HG02678 (cell line): ENCODE measurements around the gene KRT79.

ENCODE experiments used
- ATAC-seq: cut with Tn5 transposase; IDR thresholded peaks from one replicate; pipeline ENCODE4 v1.9.1; 2021; ENCODE audit warnings: mild to moderate bottlenecking, moderate library complexity; ENCODE audit not compliant: unreplicated experiment

The KRT79 gene

DNA sequence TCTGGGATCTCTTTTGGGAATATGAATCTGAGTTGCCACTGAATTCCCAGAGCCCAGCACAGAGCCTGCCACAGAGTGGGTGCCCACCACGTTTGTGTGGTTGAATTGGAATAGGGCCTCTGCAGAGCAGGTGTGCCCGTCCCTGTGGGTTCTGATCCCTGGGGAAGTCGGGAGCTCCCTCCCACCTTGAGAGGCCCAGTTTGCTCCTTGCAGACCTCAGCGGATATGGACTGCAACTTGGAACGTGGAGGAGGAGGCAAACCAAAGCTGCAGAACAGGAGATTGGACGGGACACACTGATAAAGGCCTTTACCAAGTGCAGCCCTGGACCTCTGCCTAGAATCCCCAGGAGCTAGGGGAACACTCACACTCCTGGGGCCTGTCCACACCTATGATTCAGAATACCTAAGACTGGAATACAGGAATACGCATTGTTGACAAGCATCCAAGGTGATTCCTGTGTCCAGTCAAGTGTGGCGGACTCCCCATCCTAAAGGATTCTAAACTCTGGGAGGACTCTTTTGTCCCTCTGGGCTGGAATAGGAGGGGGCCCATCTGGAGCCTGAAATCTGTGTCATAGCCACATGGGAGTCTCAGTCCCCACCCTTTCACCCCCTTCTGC lies 59.4 kb downstream of the KRT79 start:
- no peak for ATAC-seq

DNA sequence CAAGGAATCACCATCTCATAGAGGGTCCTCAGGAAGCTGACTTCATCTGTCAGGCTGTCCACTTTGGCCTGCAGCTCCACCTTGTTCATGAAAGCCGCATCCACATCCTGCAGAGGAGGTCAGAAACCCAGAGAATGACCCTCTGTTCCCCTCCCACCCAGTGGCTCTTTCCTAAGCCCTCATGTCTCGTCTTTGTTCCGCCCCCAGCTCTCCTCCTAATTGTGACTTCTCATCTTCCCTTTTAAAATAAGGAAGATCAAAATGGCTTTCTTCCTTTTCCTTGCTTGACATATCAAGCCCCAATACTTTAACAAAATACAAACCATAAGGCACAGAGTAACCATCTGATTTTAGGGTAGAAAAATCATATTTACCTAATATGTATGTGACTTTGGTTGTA lies 61.3 kb downstream of the KRT79 start:
- ATAC-seq = no peak

DNA sequence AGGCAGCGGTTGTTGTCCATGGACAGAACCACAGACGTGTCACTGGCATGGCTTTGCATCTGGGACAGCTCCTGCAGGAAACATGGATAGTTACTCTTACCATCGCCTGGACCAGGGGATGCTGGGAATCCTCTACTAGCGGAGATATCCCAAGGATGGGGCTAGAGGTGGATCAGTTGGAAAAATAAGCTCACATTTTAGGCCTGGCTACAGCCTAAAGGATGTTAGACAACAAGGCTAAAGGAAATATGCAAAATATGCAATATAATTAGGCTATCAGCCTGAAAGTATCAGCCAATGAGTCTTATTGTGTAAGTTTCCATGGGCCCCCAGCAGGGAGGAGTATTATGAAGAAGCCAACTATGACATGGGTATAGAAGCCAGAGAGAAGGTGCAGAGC lies 61.9 kb downstream of the KRT79 start:
- no peak for ATAC-seq

DNA sequence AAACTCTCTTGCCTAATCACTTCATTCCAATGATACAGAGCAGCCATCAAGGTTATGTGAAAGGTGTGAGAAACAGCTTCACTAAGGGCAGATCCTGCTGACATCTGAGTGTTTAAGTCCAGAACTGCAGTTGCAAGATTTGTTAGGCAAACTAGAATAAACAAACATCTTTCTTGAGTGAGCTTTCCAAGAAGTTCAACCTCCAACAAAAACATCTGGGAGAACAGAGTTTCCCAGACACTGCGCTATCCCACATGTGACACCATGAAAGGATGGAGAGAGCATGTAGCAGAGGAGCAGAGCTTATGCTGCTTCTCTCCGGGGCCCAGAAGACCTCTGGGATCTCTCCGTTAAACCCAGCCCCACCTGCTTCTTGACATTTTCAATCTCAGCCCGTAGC lies 62.6 kb downstream of the KRT79 start:
- ATAC-seq = no peak
